Mesenchymal stem cell (in vitro differentiated cells and primary cell): ENCODE measurements around the gene SRPK2.

ENCODE experiments used
- DNase-seq: peaks from one replicate; pipeline ENCODE4 v3.0.0-alpha.2; 2013
- H2AFZ ChIP-seq: one replicate; pipeline ENCODE4 v1.6.1; 2013; ENCODE audit warnings: low read depth, mild to moderate bottlenecking, control low read depth, inconsistent platforms, low read length, moderate library complexity
- H2AK5ac ChIP-seq: 2 replicates; pipeline ENCODE4 v1.6.1; 2013; ENCODE audit warnings: low read length, moderate library complexity, mild to moderate bottlenecking, inconsistent platforms; ENCODE audit not compliant: severe bottlenecking
- H2BK120ac ChIP-seq: one replicate; pipeline ENCODE4 v1.6.1; 2013; ENCODE audit warnings: low read depth, mild to moderate bottlenecking, inconsistent platforms, low read length, moderate library complexity
- H2BK12ac ChIP-seq, 2 experiments: one replicate each; pipeline ENCODE4 v1.6.1; 2013; ENCODE audit warnings: inconsistent platforms in 2 of 2, low read length in 2 of 2, mild to moderate bottlenecking in 2 of 2, moderate library complexity in 2 of 2, control low read depth in 1 of 2
- H2BK15ac ChIP-seq: one replicate; pipeline ENCODE4 v1.6.1; 2013; ENCODE audit warnings: mild to moderate bottlenecking, low read depth, inconsistent platforms; ENCODE audit not compliant: poor library complexity, severe bottlenecking
- H2BK5ac ChIP-seq: 2 replicates; pipeline ENCODE4 v1.6.1; 2013; ENCODE audit warnings: low read depth, mild to moderate bottlenecking, low read length, control low read depth, inconsistent platforms; ENCODE audit not compliant: poor library complexity, severe bottlenecking
- H3K14ac ChIP-seq, 2 experiments: one replicate each; pipeline ENCODE4 v1.6.1; 2013; ENCODE audit warnings: inconsistent platforms in 2 of 2, low read length in 2 of 2, control low read depth in 1 of 2, mild to moderate bottlenecking in 1 of 2, moderate library complexity in 1 of 2
- H3K18ac ChIP-seq, 2 experiments: one replicate each; pipeline ENCODE4 v1.6.1; 2013; ENCODE audit warnings: inconsistent platforms in 2 of 2, low read length in 2 of 2, control low read depth in 1 of 2, low read depth in 1 of 2, mild to moderate bottlenecking in 1 of 2
- H3K23ac ChIP-seq, 2 experiments: one replicate each; pipeline ENCODE4 v1.6.1; 2013; ENCODE audit warnings: inconsistent platforms in 2 of 2, low read length in 2 of 2, mild to moderate bottlenecking in 2 of 2, moderate library complexity in 2 of 2, control low read depth in 1 of 2
- H3K27ac ChIP-seq: 2 replicates; pipeline ENCODE4 v1.5.1; 2013; ENCODE audit warnings: mild to moderate bottlenecking, moderate library complexity, low read length, control low read depth, inconsistent platforms; ENCODE audit not compliant: poor library complexity, severe bottlenecking
- H3K27me3 ChIP-seq, 2 experiments: 2 replicates each; pipeline versions ENCODE4 v1.6.1 to v1.7.0; 2013; ENCODE audit warnings: low read length in 2 of 2, mild to moderate bottlenecking in 2 of 2, moderate library complexity in 2 of 2, control low read depth in 1 of 2, inconsistent platforms in 1 of 2; ENCODE audit not compliant: control insufficient read depth in 1 of 2, insufficient read depth in 1 of 2
- H3K36me3 ChIP-seq, 2 experiments: 2 replicates each; pipeline versions ENCODE4 v1.6.1 to v1.7.0; 2013; ENCODE audit warnings: low read length in 2 of 2, control low read depth in 1 of 2, inconsistent platforms in 1 of 2, low read depth in 1 of 2, mild to moderate bottlenecking in 1 of 2; ENCODE audit not compliant: insufficient read depth in 2 of 2, control insufficient read depth in 1 of 2
- H3K4ac ChIP-seq, 2 experiments: one replicate each; pipeline ENCODE4 v1.6.1; 2013; ENCODE audit warnings: inconsistent platforms in 2 of 2, low read length in 2 of 2, mild to moderate bottlenecking in 2 of 2, moderate library complexity in 2 of 2, control low read depth in 1 of 2, low read depth in 1 of 2
- H3K4me1 ChIP-seq: 2 replicates; pipeline ENCODE4 v1.6.1; 2013; ENCODE audit warnings: low read depth, low read length, control low read depth; ENCODE audit not compliant: control insufficient read depth, insufficient read depth
- H3K4me2 ChIP-seq: 2 replicates; pipeline ENCODE4 v1.6.1; 2013; ENCODE audit warnings: low read length, mild to moderate bottlenecking, inconsistent platforms; ENCODE audit not compliant: poor library complexity, severe bottlenecking
- H3K4me3 ChIP-seq, 2 experiments: 2 replicates each; pipeline versions ENCODE4 v1.5.1 to v1.7.0; 2013; ENCODE audit warnings: low read length in 2 of 2, mild to moderate bottlenecking in 2 of 2, control low read depth in 1 of 2, low read depth in 1 of 2; ENCODE audit not compliant: insufficient read depth in 1 of 2
- H3K79me1 ChIP-seq: replicated peaks from 2 replicates; pipeline ENCODE4 v1.6.1; 2013; ENCODE audit warnings: mild to moderate bottlenecking, control low read depth, low read length, inconsistent platforms; ENCODE audit not compliant: poor library complexity, severe bottlenecking
- H3K9ac ChIP-seq: 2 replicates; pipeline ENCODE4 v1.7.0; 2013; ENCODE audit warnings: mild to moderate bottlenecking, low read length, moderate library complexity
- H3K9me3 ChIP-seq: 2 replicates; pipeline ENCODE4 v1.7.0; 2013; ENCODE audit warnings: mild to moderate bottlenecking, low read length; ENCODE audit not compliant: control insufficient read depth
- H4K8ac ChIP-seq: one replicate; pipeline ENCODE4 v1.6.1; 2013; ENCODE audit warnings: inconsistent platforms, mild to moderate bottlenecking, low read length, moderate library complexity
- H4K91ac ChIP-seq: one replicate; pipeline ENCODE4 v1.6.1; 2013; ENCODE audit warnings: mild to moderate bottlenecking, low read length, inconsistent platforms
- WGBS: methylation state at CpG from one replicate; pipeline ENCODE4 v1.1.7; 2013; ENCODE audit warnings: mixed read lengths; 5-methylcytosine and 5-hydroxymethylcytosine counted together

Gene SRPK2

GRCh38 chr7:105086850-105087249 lies 301.9 kb downstream of the SRPK2 start:
- Histone ChIP-seq H3K4me1 (no peaks in the 10 kb centered on the region), H3K23ac (no peak overlapping the region), H2AK5ac (no peak overlapping the region), H3K9ac (no peak overlapping the region), H3K9me3 (no peaks in the 10 kb centered on the region), H2BK120ac (no peak overlapping the region), H3K14ac (no peak overlapping the region), H3K36me3 (peaks cover 13 to 86% of the 10 kb centered on the region in 2 experiments), H3K18ac (no peak overlapping the region), H2BK12ac (no peak overlapping the region), H2BK5ac (no peak overlapping the region), H3K79me1 (peaks cover 8% of the 10 kb centered on the region), H4K8ac (no peak overlapping the region), H4K91ac (no peak overlapping the region), H3K4ac (no peak overlapping the region), H2AFZ (no peak overlapping the region), H2BK15ac (no peak overlapping the region), H3K4me2 (no peak overlapping the region), H3K4me3 (no peak overlapping the region), H3K27me3 (no peaks in the 10 kb centered on the region), H3K27ac (no peak overlapping the region)
- DNase-seq = no peak
- WGBS = 100% methylated on average over 1 of the region's 3 CpGs

DNA sequence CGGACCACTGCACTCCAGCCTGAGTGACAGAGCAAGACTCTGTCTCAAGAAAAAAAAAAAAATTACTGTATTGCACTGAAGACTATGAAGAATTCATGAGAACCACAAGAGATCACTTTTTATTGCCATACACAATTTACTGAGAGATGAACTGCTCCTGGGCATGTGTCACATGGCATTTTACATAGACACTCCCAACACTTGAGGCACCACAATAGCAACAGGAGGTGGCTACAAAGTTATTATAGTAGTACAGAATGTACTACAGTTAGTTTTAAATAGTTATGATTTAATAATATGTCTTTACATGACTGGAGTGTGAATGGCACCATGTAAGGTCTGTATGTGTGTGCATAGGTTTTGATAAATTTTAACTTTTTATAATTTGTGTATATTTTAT lies 304.1 kb downstream of the SRPK2 start:
- Histone ChIP-seq H3K4me1 (no peaks in the 10 kb centered on the region), H4K91ac (no peak overlapping the region), H2AK5ac (no peak overlapping the region), H3K27me3 (no peaks in the 10 kb centered on the region), H3K18ac (no peak overlapping the region), H3K36me3 (peaks cover 26 to 84% of the 10 kb centered on the region in 2 experiments), H4K8ac (no peak overlapping the region), H3K27ac (no peak overlapping the region), H2BK120ac (no peak overlapping the region), H2BK5ac (no peak overlapping the region), H2BK12ac (no peak overlapping the region), H3K4me3 (no peak overlapping the region), H3K9me3 (no peaks in the 10 kb centered on the region), H3K4ac (no peak overlapping the region), H2BK15ac (no peak overlapping the region), H3K14ac (no peak overlapping the region), H3K4me2 (no peak overlapping the region), H3K79me1 (peaks cover 12% of the 10 kb centered on the region), H3K9ac (no peak overlapping the region), H2AFZ (no peak overlapping the region), H3K23ac (no peak overlapping the region)
- WGBS = no CpG with 5 or more reads among the region's 1 CpG
- DNase-seq = no peak

DNA sequence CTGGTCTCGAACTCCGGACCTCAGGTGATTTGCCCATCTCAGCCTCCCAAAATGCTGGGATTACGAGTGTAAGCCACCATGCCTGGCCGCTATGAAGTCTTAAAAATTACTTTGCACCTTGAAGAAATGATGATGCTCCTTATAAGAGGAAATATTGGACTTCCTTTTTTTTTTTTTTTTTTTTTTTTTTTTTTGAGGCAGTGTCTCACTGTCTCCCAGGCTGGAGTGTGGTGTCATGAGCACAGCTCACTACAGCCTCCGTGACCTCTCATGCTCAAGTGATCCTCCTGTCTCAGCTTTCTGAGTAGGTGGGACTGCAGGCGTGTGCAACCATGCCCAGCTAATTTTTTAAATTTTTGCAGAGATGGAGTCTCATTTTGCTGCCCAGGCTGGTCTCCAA lies 309.4 kb downstream of the SRPK2 start:
- Histone ChIP-seq H3K36me3 (peaks cover 32 to 96% of the 10 kb centered on the region in 2 experiments), H2BK15ac (no peak overlapping the region), H3K4me3 (no peak overlapping the region), H4K8ac (no peak overlapping the region), H3K9ac (no peak overlapping the region), H3K27ac (no peak overlapping the region), H2AFZ (no peak overlapping the region), H3K18ac (no peak overlapping the region), H2BK12ac (no peak overlapping the region), H3K23ac (no peak overlapping the region), H3K4ac (no peak overlapping the region), H2BK5ac (no peak overlapping the region), H4K91ac (no peak overlapping the region), H3K9me3 (no peaks in the 10 kb centered on the region), H2AK5ac (no peak overlapping the region), H2BK120ac (no peak overlapping the region), H3K14ac (no peak overlapping the region), H3K27me3 (no peaks in the 10 kb centered on the region), H3K79me1 (peaks cover 18% of the 10 kb centered on the region), H3K4me2 (no peak overlapping the region), H3K4me1 (no peaks in the 10 kb centered on the region)
- 99% methylated on average over 5 of the region's 6 CpGs for WGBS
- DNase-seq = no peak

DNA sequence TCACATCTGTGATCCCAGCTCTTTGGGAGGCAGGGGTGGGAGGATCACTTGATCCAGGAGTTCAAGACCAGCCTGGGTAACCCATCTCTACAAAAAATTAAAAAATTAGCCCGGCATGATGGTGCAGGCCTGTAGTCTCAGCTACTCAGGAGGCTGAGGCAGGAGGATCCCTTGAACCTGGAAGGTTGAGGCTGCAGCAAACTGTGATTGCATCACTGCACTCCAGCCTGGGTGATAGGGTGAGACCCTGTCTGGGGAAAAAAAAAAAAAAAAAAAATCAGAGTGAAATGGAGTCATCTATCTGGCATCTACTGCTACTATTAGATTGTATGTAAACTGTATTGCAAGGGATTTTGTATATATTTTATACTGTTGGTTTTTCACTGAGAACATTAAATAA lies 315.6 kb downstream of the SRPK2 start:
- Histone ChIP-seq H3K4me2 (no peak overlapping the region), H3K9me3 (no peaks in the 10 kb centered on the region), H2BK5ac (no peak overlapping the region), H2BK12ac (no peak overlapping the region), H4K91ac (no peak overlapping the region), H3K14ac (no peak overlapping the region), H2AFZ (no peak overlapping the region), H3K36me3 (peaks cover 18 to 96% of the 10 kb centered on the region in 2 experiments), H3K4ac (no peak overlapping the region), H3K27me3 (no peaks in the 10 kb centered on the region), H3K18ac (no peak overlapping the region), H3K23ac (no peak overlapping the region), H4K8ac (no peak overlapping the region), H3K4me1 (peaks cover 1% of the 10 kb centered on the region), H2AK5ac (no peak overlapping the region), H3K9ac (no peak overlapping the region), H2BK120ac (no peak overlapping the region), H2BK15ac (no peak overlapping the region), H3K27ac (no peak overlapping the region), H3K79me1 (peaks cover 9% of the 10 kb centered on the region), H3K4me3 (no peak overlapping the region)
- DNase-seq = no peak
- 100% methylated on average over 1 of the region's 1 CpG for WGBS
